Stimulated activated CD4-positive, alpha-beta T cell treated with anti-CD3 and anti-CD28 coated beads, Interleukin-4, amount 100 ng/mL, for 1 hour (primary cell): ENCODE results near the gene MERTK.
A peak's percentile ranks its signal among the peaks of the same experiment; 100 is the strongest.
"Not testable (repeated sequence)": the region's sequence is repeated elsewhere in the genome, so short reads cannot be mapped to it uniquely, and the experiment has no call there.

ENCODE experiments used
- DNase-seq: peaks from one replicate; pipeline ENCODE4 v3.0.0-alpha.2; 2020

The MERTK gene

DNA sequence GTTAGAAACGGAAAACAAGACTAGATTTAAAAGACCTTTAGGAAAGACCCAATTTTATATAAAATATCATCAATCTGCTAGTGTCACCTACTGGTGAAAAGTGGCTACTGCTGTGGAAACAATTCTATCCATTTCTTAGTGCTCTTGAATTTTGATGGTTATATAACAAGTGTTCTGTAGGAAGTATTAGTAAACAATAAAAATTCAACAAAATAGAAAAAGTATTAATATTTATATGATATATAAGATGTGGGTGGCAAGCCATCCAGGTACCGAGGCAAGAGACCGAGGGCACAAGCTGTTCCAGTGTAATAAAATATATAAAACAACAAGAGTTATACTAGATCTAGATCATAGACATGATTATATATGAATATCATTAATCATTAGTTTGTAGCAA lies 150.5 kb downstream of the MERTK start:
- no peak for DNase-seq

- no peak for DNase-seq
Measured at GRCh38 chr2:112050316-112050715, 151.9 kb downstream of the MERTK start.

GRCh38 chr2:112053917-112054846 lies 155.8 kb downstream of the MERTK start:
- DNase-seq, result peak; percentile 99

- DNase-seq, result peak; percentile 97
Measured at GRCh38 chr2:112054847-112055729, 156.7 kb downstream of the MERTK start, which contains the start of gene TMEM87B. TMEM87B (plus strand) TSS chr2:112055269; CDS start chr2:112055592, 323 bp downstream.

DNA sequence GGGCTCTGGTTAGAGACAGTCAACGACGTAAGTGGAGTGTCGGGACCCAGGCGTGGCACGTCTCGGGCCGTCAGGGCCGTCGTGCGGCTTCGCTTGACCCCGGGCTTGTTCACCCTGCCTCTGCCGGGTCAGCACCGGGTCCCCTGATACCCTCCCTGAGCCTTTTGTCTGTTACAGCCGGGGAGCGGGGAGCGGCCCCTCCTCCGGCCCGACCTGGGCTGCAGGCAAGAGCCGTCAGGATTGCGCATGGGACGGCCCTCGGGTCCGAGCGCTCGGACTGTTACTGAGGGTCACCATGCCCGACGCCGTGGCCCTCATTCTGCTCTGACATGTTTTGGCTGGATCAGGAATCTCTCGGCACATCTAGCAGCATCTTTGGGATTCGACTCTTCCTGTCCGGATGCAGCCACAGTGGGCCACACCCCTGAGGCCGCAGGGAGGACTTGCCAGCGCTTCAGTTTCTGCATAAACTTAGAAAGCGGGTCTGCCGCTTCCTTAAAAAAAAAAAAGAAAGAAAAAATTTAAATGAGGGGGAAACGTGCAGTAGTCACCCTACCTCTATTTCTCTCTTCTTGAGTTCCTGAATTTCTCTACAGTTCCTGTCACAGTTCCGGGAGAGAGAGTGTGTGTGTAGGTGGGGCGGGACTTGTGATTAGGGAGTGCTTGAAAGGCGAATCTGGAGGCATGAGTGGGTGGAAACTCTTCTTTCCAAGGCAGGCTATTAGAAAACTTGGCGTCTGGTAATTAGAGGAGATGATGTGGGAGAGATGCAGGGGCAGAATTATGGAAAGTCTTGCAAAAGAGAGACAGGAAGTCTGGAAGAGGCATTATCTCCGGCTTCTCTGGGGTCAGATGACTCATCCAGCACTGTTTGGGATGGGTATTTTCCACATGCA lies 157.6 kb downstream of the MERTK start:
- DNase-seq, result peak; percentile 35

GRCh38 chr2:112056626-112056987 lies 158.2 kb downstream of the MERTK start:
- no peak for DNase-seq

- DNase-seq, result no peak
Measured at GRCh38 chr2:112059671-112060070, 161.3 kb downstream of the MERTK start.

GRCh38 chr2:112061299-112061698 lies 162.9 kb downstream of the MERTK start:
- no peak for DNase-seq

- no peak for DNase-seq
Measured at GRCh38 chr2:112061840-112062239, 163.4 kb downstream of the MERTK start.

GRCh38 chr2:112062894-112063293 lies 164.5 kb downstream of the MERTK start:
- DNase-seq, result no peak

- no peak for DNase-seq
Measured at GRCh38 chr2:112065486-112065885, 167.1 kb downstream of the MERTK start.

GRCh38 chr2:112065966-112066365 lies 167.6 kb downstream of the MERTK start:
- DNase-seq, result no peak

DNA sequence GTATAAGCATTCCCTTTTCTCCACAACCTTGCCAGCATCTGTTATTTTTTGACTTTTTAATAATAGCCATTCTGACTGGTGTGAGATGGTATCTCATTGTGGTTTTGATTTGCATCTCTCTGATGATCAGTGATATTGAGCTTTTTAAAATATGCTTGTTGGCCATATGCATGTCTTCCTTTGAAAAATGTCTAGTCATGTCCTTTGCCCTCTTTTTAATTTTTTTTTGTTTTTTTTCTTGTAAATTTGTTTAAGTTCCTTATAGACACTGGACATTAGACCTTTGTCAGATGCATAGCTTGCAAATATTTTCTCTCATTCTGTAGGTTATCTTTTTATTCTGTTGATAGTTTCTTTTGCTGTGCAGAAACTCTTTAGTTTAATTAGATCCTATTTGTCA lies 171.4 kb downstream of the MERTK start:
- DNase-seq, result not testable (repeated sequence)

GRCh38 chr2:112073875-112074274 lies 175.5 kb downstream of the MERTK start:
- no peak for DNase-seq

- no peak for DNase-seq
Measured at GRCh38 chr2:112074506-112074905, 176.1 kb downstream of the MERTK start.

DNA sequence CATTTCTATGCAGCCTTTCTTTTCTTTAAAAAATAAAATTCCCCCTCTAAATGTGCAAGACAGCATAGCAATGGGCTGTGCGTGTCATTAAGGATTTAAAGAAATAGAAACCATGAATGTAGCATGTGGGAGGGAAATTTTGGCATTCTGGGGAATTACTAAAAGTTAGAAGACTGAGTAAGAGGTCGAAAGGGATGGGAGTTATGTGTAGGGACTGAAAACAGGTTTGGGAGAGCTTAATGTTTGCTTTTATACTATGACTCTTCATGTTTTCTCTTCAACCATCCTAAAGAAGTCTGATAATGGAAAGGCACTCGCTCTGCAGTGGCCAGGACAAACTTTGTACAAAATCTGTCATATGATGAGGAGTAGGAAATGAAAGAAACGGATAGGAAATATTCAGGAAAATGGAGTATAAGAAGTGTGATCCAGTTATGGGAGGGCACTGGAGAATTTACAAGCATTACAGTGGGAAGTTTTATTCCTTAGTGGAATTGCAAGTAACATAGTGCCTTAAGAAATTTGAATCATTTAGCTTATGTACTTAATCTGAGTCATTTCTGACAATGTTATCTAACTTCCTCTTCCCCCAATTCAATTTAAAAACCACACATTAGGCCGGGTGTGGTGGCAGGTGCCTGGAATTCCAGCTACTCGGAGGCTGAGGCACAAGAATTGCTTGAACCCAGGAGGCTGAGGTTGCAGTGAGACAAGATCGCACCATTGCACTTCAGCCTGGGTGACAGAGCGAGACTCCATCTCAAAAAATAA lies 177.3 kb downstream of the MERTK start:
- no peak for DNase-seq

DNA sequence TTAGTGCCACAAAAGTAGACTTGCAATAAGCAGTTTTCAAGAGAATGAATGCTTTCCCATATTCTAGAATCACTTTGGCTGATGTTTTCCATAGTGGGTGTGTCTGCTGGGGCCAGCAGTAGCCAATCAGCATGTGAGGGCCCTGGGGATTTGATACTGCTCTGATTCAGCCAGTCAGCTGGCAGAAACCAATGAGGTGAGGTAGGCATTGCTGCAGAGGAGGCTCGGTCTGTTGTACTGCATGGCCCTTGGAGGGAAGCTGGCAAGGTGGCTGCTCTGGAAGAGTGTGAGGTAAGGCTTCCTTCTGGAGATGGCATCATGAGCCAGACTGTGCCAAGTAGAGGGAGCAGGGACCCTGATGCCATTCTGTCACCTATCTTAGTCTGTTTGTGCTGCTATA lies 179.4 kb downstream of the MERTK start:
- DNase-seq, result no peak
